ENCODE results near the gene CRYBA2. TPM values are rescaled to one million over a fixed set of nuclear protein-coding genes. Genes with fewer than 3 reads are reported as not detected.
A peak's percentile ranks its signal among the peaks of the same experiment; 100 is the strongest.

Gene CRYBA2
- total RNA-seq, 2 donors from 2014 or later = 2.6 to 3.5 TPM

DNA sequence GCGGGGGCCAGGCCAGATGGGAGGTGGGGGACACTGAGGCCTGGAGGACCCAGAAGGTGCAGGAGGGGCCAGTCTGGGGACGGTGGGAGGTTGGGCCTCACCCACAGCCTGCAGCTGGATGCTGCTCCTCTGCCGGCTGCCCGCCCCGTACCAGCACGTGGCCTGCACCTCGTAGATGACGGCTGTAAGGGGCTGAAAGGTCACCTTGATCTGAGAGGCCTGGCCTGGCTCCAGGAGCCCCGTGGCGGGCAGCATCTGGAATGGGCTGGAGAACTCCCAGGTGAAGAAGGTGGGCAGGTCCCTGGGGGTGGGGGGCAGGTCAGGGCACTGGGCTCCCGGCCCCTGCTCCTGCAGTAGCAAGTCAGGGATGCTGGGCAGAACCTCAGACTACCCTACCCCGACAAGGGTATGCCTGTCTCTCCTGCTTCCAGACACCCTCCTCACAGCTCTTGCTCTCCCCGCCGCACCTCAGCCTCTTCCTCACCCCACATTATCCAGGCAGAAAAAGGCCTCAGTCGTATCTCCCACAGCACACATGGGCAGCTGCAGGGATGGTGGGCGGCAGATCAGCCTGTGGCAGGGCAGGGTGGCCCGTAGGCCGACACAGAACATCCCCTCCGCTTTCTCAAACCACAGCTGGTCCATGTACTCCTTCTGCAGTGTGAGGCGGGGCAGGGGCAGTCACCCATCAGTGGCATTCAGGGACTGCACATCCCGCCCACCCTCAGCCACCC lies 38.0 kb upstream of the CRYBA2 start:
- H3K27ac Mint-ChIP-seq = no peak overlapping the region
- peaks cover 44% of the 10 kb centered on the region for H3K27me3 Mint-ChIP-seq (ENCODE audit: insufficient read depth)
- Histone ChIP-seq H3K27me3 (ENCODE audit: control insufficient read depth, insufficient read depth, low read length, poor library complexity, severe bottlenecking) (peaks cover 34% of the 10 kb centered on the region), H3K4me1 (ENCODE audit: control insufficient read depth, insufficient read depth, low read length) (no peaks in the 10 kb centered on the region), H3K9me3 (ENCODE audit: control insufficient read depth, low read length) (no peaks in the 10 kb centered on the region), H3K36me3 (ENCODE audit: control insufficient read depth, insufficient read depth, low read length) (no peaks in the 10 kb centered on the region), H3K4me3 (ENCODE audit: low read length) (no peak overlapping the region), H3K9ac (ENCODE audit: extremely low read depth, low read length, poor library complexity, severe bottlenecking) (no peak overlapping the region), H3K27ac (ENCODE audit: low read depth, low read length) (no peak overlapping the region)
- TF ChIP-seq, protein P1, sequence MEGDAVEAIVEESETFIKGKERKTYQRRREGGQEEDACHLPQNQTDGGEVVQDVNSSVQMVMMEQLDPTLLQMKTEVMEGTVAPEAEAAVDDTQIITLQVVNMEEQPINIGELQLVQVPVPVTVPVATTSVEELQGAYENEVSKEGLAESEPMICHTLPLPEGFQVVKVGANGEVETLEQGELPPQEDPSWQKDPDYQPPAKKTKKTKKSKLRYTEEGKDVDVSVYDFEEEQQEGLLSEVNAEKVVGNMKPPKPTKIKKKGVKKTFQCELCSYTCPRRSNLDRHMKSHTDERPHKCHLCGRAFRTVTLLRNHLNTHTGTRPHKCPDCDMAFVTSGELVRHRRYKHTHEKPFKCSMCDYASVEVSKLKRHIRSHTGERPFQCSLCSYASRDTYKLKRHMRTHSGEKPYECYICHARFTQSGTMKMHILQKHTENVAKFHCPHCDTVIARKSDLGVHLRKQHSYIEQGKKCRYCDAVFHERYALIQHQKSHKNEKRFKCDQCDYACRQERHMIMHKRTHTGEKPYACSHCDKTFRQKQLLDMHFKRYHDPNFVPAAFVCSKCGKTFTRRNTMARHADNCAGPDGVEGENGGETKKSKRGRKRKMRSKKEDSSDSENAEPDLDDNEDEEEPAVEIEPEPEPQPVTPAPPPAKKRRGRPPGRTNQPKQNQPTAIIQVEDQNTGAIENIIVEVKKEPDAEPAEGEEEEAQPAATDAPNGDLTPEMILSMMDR (conservative IDR thresholded peaks at IDR 0.05) = no peak
- peaks cover 3% of the 10 kb centered on the region for H3K4me1 Mint-ChIP-seq
- H3K4me3 Mint-ChIP-seq = no peak overlapping the region
- no peaks in the 10 kb centered on the region for H3K36me3 Mint-ChIP-seq (ENCODE audit: low read depth)
- no peaks in the 10 kb centered on the region for H3K9me3 Mint-ChIP-seq
- 86 to 90% methylated on average over 9 to 21 of the region's 21 CpGs for WGBS, 2 experiments (ENCODE audit: insufficient coverage in 1 of 2, insufficient read length in 1 of 2)
- DNase-seq = no peak

DNA sequence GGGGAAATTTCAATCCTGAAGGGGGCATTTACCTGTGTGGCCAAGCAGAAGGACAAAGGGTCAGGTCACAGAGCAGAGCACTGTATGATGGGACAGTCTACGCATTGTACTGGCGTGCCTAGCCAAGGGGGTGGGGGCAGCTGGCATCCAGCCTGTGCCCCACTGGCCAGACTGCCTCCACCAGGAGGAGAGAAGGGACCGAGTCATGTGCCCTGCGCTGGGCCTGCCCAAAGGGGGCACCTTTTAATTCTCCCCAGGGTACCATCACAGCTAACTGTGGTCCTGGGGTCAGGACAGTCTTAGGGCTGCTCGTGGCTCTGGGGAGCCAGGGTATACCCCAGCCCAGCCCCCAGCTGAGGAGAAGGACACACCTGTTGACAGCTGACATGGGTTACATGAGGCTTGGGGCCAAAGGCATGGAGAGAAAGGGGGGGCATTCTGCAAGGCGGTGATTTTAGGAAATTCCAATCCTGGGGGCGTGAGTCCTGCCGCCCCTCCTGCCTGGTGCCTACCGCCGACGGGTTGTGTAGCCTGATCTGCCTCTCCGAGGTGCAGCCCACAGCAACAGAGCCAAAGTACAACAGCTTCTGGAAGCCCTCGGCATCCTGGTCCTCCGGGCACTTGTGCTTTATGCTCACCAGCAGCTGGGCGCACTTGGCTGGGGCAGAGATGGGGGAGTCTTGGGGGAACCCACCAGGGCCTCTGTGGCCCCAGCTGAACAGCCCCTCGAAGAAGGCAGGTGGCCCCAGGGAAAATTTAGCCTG lies 37.1 kb upstream of the CRYBA2 start:
- Histone ChIP-seq H3K36me3 (ENCODE audit: control insufficient read depth, insufficient read depth, low read length) (no peaks in the 10 kb centered on the region), H3K4me1 (ENCODE audit: control insufficient read depth, insufficient read depth, low read length) (no peaks in the 10 kb centered on the region), H3K9me3 (ENCODE audit: control insufficient read depth, low read length) (no peaks in the 10 kb centered on the region), H3K27me3 (ENCODE audit: control insufficient read depth, insufficient read depth, low read length, poor library complexity, severe bottlenecking) (peaks cover 26% of the 10 kb centered on the region), H3K27ac (ENCODE audit: low read depth, low read length) (no peak overlapping the region), H3K9ac (ENCODE audit: extremely low read depth, low read length, poor library complexity, severe bottlenecking) (no peak overlapping the region), H3K4me3 (ENCODE audit: low read length) (no peak overlapping the region)
- H3K36me3 Mint-ChIP-seq (ENCODE audit: low read depth) = no peaks in the 10 kb centered on the region
- TF ChIP-seq, protein P1 (conservative IDR thresholded peaks at IDR 0.05) = no peak
- whole genome bisulfite sequencing, 2 experiments (ENCODE audit: insufficient coverage in 1 of 2, insufficient read length in 1 of 2) = 87 to 100% methylated on average over 3 to 16 of the region's 16 CpGs
- peaks cover 38% of the 10 kb centered on the region for H3K27me3 Mint-ChIP-seq (ENCODE audit: insufficient read depth)
- H3K4me1 Mint-ChIP-seq = peaks cover 3% of the 10 kb centered on the region
- no peak overlapping the region for H3K4me3 Mint-ChIP-seq
- DNase-seq = no peak
- no peak overlapping the region for H3K27ac Mint-ChIP-seq
- H3K9me3 Mint-ChIP-seq = no peaks in the 10 kb centered on the region

DNA sequence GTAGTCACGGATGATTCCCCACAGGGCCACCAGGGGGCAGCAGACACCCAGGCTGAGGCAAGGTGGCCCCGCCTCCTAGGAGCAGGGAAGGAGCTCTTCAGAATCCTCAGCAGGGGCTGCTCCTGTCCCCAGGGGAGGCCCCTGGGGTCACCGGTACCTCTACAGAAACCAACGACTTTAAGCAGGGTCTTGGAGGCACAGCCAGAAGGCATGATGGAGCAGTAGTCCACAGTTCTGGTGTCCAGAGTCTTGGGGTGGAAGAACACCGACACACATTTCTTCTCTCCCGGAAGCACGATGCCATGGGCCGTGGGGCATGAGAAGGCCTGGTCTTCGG lies 36.6 kb upstream of the CRYBA2 start:
- Histone ChIP-seq H3K27ac (ENCODE audit: low read depth, low read length) (no peak overlapping the region), H3K27me3 (ENCODE audit: control insufficient read depth, insufficient read depth, low read length, poor library complexity, severe bottlenecking) (peaks cover 21% of the 10 kb centered on the region), H3K36me3 (ENCODE audit: control insufficient read depth, insufficient read depth, low read length) (no peaks in the 10 kb centered on the region), H3K4me3 (ENCODE audit: low read length) (no peak overlapping the region), H3K9me3 (ENCODE audit: control insufficient read depth, low read length) (no peaks in the 10 kb centered on the region), H3K4me1 (ENCODE audit: control insufficient read depth, insufficient read depth, low read length) (no peaks in the 10 kb centered on the region), H3K9ac (ENCODE audit: extremely low read depth, low read length, poor library complexity, severe bottlenecking) (no peak overlapping the region)
- Mint-ChIP-seq H3K27me3 (ENCODE audit: insufficient read depth) (peaks cover 32% of the 10 kb centered on the region), H3K4me1 (peaks cover 3% of the 10 kb centered on the region), H3K36me3 (ENCODE audit: low read depth) (no peaks in the 10 kb centered on the region), H3K27ac (no peak overlapping the region), H3K9me3 (no peaks in the 10 kb centered on the region), H3K4me3 (no peak overlapping the region)
- WGBS, 2 experiments (ENCODE audit: insufficient coverage in 1 of 2, insufficient read length in 1 of 2) = 54 to 60% methylated on average over 8 to 9 of the region's 9 CpGs
- DNase-seq = peak; percentile 94
- TF ChIP-seq, protein P1 (conservative IDR thresholded peaks at IDR 0.05) = peak; percentile 95

Data from endodermal cell (in vitro differentiated cells).